Stomach (tissue), 9 donors: ENCODE data around the gene GCA. TPM values are rescaled to one million over a fixed set of nuclear protein-coding genes. Genes with fewer than 3 reads are reported as not detected.

Experiments used
- DNase-seq, 2 donors: peaks; one replicate each; pipeline versions ENCODE4 v3.0.0 to v3.0.0-alpha.2; 2013 to 2019
- H3K27ac ChIP-seq, 5 donors: fragments of 200-600 bp in 4 of 5; sonication (generic) in 4 of 5; one replicate each; pipeline ENCODE4 v1.5.1; 2013 to 2019; ENCODE audit warnings: mild to moderate bottlenecking in 1 of 5, moderate library complexity in 1 of 5
- H3K27me3 ChIP-seq, 3 donors: fragments of 200-600 bp; sonication (generic); one replicate each; pipeline ENCODE4 v1.5.1; 2017 to 2019; ENCODE audit warnings: mixed run types in 1 of 3
- H3K36me3 ChIP-seq, 4 donors: fragments of 200-600 bp; sonication (generic); 1 replicate in 3 of 4; 2 replicates in 1 of 4; pipeline ENCODE4 v1.5.1; 2016 to 2019
- H3K4me1 ChIP-seq, 4 donors: fragments of 200-600 bp; sonication (generic); one replicate each; pipeline ENCODE4 v1.5.1; 2016 to 2019
- H3K4me3 ChIP-seq, 4 donors: fragments of 200-600 bp; sonication (generic) in 3 of 4; one replicate each; pipeline ENCODE4 v1.5.1; 2016 to 2019; ENCODE audit warnings: mild to moderate bottlenecking in 1 of 4
- H3K9me3 ChIP-seq, 4 donors: fragments of 200-600 bp; sonication (generic); one replicate each; pipeline ENCODE4 v1.5.1; 2016 to 2019
- EP300 ChIP-seq: sonication (generic); formaldehyde crosslinking; IDR thresholded peaks from one replicate; pipeline ENCODE4 v1.6.1; 2017; ENCODE audit warnings: antibody characterized with exemption
- POLR2A ChIP-seq, 4 donors: fragments of 450-650 bp; IDR thresholded peaks; one replicate each; pipeline ENCODE4 v1.6.1; 2016; ENCODE audit warnings: antibody characterized with exemption in 4 of 4, control low read depth in 2 of 4, mild to moderate bottlenecking in 1 of 4, moderate library complexity in 1 of 4
- POLR2AphosphoS5 ChIP-seq, 3 donors: sonication (generic); formaldehyde crosslinking; IDR thresholded peaks; one replicate each; pipeline ENCODE4 v1.6.1; 2016; ENCODE audit warnings: antibody characterized with exemption in 3 of 3
- WGBS, 5 donors: extraction: QIAGEN DNeasy Blood & Tissue Kit in 3 of 5; methylation state at CpG; one replicate each; pipeline versions ENCODE4 v1.1.5 to v1.1.7; 2013 to 2018; 5-methylcytosine and 5-hydroxymethylcytosine counted together
- intact Hi-C: fragments of 100-400 bp; cut with DNase I; formaldehyde crosslinking; loops from one replicate; pipeline ENCODE4 v1.15.1; 2023; ENCODE audit warnings: low total_unique reads
- polyA plus RNA-seq, 3 donors: library from polyadenylated mRNA; stranded (reverse); fragments of 200-250 nt; gene quantifications; one replicate each; pipeline ENCODE4 v1.2.3, GENCODE V29; 2013
- total RNA-seq, 5 donors: library from RNA; depleted of rRNA; stranded (reverse); fragments of >200 nt; gene quantifications; one replicate each; pipeline versions ENCODE4 v1.1.0 to v1.2.3, GENCODE V29; 2014 to 2016
- TF ChIP-seq, protein P1 (sequence below), 7 experiments: fragments of 450-650 bp in 4 of 7; fragments of 200-600 bp in 3 of 7; sonication (generic) in 3 of 7; IDR thresholded peaks; one replicate each; pipeline ENCODE4 v1.5.1; 2016 to 2019; ENCODE audit warnings: antibody characterized with exemption in 7 of 7, control low read depth in 2 of 7, mild to moderate bottlenecking in 1 of 7
- donor health status: healthy with polysubstance abuse.
- donor health status: Bipolar disorder and iron deficiency.
- donor health status: healthy.

The GCA gene
- total and polyA plus RNA-seq, 8 donors: 10.1 to 239 (median 24.8) TPM

DNA sequence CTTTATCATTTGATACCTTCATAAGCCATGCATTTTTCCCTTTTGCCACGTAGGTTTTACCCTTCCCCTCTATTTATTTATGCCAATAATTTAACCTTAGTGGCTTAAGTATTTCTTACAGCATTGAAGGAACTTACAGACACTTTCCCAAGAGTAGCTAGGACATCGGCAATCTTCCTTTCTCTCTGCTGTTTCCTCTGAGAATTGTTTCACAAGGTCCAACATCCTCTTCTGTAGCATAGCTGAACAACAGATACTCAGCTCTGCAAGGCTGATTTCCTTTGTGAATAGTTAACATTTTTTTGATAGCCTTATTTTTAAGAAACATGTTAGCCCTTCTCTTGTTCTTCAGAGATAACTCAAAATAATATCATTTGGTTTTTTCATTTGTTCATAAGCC, 1.1 kb upstream of the GCA start:
- H3K27me3 ChIP-seq: no peaks in the 10 kb centered on the region
- no peak for TF ChIP-seq POLR2AphosphoS5 (IDR thresholded peaks at IDR 0.05)
- intact Hi-C loops: no loop called here
- peaks cover 0 to 31% (median 10%) of the 10 kb centered on the region in 4 donors for H3K4me1 ChIP-seq
- WGBS, 5 donors: 64 to 82% (median 78%) methylated on average over 2 of the region's 2 CpGs
- H3K9me3 ChIP-seq: no peaks in the 10 kb centered on the region
- peak overlapping the region in 1 of 4 donors; percentile 92 for H3K4me3 ChIP-seq
- peak overlapping the region in 1 of 5 donors; percentile 96 for H3K27ac ChIP-seq
- H3K36me3 ChIP-seq: peaks cover 0 to 2% (median 0%) of the 10 kb centered on the region in 4 donors
- no peak for DNase-seq

DNA sequence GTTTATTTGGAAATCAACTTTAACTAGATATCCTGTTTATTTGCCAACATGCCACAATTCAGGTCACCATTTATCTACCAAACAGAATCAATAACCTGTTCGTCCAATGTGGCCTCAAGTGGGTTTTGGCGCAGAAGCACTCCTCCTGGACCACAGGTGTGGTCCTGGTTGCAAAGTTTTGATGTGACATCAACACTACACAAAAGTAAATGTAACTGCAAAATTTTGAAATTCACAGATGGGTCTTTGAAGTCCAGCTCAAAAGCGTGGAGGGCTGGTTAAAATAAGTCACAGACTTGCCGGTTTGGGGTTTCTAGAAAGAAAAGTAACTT, 474 bp upstream of the GCA start:
- no peak for TF ChIP-seq POLR2AphosphoS5 (IDR thresholded peaks at IDR 0.05)
- intact Hi-C loops: no loop called here
- Histone ChIP-seq H3K9me3 (no peaks in the 10 kb centered on the region), H3K27me3 (no peaks in the 10 kb centered on the region), H3K27ac (peak overlapping the region in 4 of 5 donors; percentile 90 to 97 (median 94)), H3K36me3 (peaks cover 0 to 4% (median 0%) of the 10 kb centered on the region in 4 donors), H3K4me1 (peaks cover 0 to 31% (median 10%) of the 10 kb centered on the region in 4 donors), H3K4me3 (peak overlapping the region; percentile 73 to 92 (median 83))
- 37 to 45% (median 39%) methylated on average over 4 of the region's 4 CpGs for WGBS, 5 donors
- DNase-seq: no peak

DNA sequence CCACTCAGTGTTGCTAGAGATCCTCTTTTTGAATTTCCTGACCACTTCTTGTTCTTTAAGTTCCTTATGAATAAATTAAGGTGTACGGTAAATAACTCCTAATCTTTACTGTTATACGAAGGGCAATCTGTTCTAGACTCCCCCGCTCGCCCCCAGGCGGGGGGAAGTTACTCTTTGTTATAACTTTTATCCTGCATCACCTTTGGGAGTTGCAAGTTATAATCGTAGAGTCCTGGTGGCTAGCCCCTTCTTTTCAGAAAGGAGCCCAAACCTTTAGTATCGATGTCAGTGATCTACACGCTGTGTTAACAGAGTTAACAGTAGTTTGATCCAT, 652 bp downstream of the GCA start:
- TF ChIP-seq POLR2A (IDR thresholded peaks at IDR 0.05) (no peak), POLR2AphosphoS5 (IDR thresholded peaks at IDR 0.05) (no peak), EP300 (no peak)
- TF ChIP-seq, protein P1, sequence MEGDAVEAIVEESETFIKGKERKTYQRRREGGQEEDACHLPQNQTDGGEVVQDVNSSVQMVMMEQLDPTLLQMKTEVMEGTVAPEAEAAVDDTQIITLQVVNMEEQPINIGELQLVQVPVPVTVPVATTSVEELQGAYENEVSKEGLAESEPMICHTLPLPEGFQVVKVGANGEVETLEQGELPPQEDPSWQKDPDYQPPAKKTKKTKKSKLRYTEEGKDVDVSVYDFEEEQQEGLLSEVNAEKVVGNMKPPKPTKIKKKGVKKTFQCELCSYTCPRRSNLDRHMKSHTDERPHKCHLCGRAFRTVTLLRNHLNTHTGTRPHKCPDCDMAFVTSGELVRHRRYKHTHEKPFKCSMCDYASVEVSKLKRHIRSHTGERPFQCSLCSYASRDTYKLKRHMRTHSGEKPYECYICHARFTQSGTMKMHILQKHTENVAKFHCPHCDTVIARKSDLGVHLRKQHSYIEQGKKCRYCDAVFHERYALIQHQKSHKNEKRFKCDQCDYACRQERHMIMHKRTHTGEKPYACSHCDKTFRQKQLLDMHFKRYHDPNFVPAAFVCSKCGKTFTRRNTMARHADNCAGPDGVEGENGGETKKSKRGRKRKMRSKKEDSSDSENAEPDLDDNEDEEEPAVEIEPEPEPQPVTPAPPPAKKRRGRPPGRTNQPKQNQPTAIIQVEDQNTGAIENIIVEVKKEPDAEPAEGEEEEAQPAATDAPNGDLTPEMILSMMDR (IDR thresholded peaks at IDR 0.05): no peak
- H3K27ac ChIP-seq: peak overlapping the region; percentile 90 to 97 (median 94)

DNA sequence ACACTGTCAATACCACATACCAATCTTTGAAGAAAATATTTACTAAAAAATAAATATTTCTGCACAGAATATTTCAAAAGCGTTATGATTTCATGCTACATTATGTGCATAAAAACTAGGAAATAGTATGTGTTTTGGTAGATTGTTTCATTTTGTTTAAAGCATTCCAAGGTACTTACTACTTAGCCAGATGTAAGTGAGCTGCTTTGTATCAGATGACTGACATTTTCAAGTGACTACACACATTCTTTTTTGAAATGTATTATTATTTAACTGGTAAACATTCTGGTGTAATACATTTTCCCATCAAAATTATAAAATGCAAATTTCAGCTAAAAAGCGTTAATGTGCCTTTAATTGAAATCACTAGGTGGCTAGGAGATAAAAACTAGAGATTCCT, 21.5 kb downstream of the GCA start:
- TF ChIP-seq EP300: no peak
- TF ChIP-seq, protein P1 (IDR thresholded peaks at IDR 0.05): no peak
- no peak for TF ChIP-seq POLR2A (IDR thresholded peaks at IDR 0.05)
- TF ChIP-seq POLR2AphosphoS5 (IDR thresholded peaks at IDR 0.05): no peak
- Histone ChIP-seq H3K4me1 (peaks cover 0 to 15% (median 2%) of the 10 kb centered on the region in 4 donors), H3K4me3 (no peak overlapping the region), H3K27ac (no peak overlapping the region), H3K9me3 (no peaks in the 10 kb centered on the region), H3K36me3 (peaks cover 0 to 15% (median 3%) of the 10 kb centered on the region in 4 donors), H3K27me3 (no peaks in the 10 kb centered on the region)
- WGBS, 5 donors: 82 to 90% (median 86%) methylated on average over 2 of the region's 2 CpGs
- intact Hi-C loops: no loop called here
- no peak for DNase-seq

More for the DNA sequence above, 652 bp downstream of the GCA start:
- peaks cover 0 to 4% (median 0%) of the 10 kb centered on the region in 4 donors for H3K36me3 ChIP-seq
- no peaks in the 10 kb centered on the region for H3K9me3 ChIP-seq
- H3K4me1 ChIP-seq: peaks cover 0 to 31% (median 10%) of the 10 kb centered on the region in 4 donors
- WGBS, 5 donors: 1 to 8% (median 3%) methylated on average over 8 of the region's 8 CpGs
- H3K27me3 ChIP-seq: no peaks in the 10 kb centered on the region
- H3K4me3 ChIP-seq: peak overlapping the region; percentile 73 to 92 (median 83)
- DNase-seq: peak in 1 of 2 donors; percentile 27
- intact Hi-C loops: no loop called here

DNA sequence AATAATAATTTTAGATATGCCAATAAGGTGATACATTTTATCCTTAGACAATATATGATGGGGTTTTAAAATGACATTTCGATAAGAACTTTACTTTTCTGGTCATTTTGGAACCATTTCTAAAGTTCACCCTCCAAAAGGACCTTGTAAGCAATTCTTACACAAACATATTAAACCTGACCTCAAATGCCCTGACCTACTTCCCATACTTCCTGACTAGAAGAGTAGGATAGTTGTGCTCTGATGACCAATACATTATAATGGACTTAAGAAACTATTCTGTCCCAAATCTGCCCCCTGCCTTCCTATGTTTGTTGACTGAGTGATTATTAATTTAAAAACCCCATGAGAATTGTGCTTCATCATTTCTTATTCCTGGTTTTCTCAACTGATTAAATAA, 24.6 kb downstream of the GCA start:
- DNase-seq: no peak
- Histone ChIP-seq H3K27me3 (no peaks in the 10 kb centered on the region), H3K27ac (no peak overlapping the region), H3K36me3 (no peaks in the 10 kb centered on the region), H3K4me1 (peaks cover 0 to 15% (median 6%) of the 10 kb centered on the region in 4 donors), H3K9me3 (no peaks in the 10 kb centered on the region), H3K4me3 (no peak overlapping the region)
- intact Hi-C loops: no loop called here
- 78 to 92% (median 90%) methylated on average over 1 of the region's 1 CpG for WGBS, 5 donors
- TF ChIP-seq EP300 (no peak), POLR2A (IDR thresholded peaks at IDR 0.05) (no peak), POLR2AphosphoS5 (IDR thresholded peaks at IDR 0.05) (no peak)
- TF ChIP-seq, protein P1 (IDR thresholded peaks at IDR 0.05): no peak
